Measurements from ENCODE around the gene CH25H.

The CH25H gene

DNA sequence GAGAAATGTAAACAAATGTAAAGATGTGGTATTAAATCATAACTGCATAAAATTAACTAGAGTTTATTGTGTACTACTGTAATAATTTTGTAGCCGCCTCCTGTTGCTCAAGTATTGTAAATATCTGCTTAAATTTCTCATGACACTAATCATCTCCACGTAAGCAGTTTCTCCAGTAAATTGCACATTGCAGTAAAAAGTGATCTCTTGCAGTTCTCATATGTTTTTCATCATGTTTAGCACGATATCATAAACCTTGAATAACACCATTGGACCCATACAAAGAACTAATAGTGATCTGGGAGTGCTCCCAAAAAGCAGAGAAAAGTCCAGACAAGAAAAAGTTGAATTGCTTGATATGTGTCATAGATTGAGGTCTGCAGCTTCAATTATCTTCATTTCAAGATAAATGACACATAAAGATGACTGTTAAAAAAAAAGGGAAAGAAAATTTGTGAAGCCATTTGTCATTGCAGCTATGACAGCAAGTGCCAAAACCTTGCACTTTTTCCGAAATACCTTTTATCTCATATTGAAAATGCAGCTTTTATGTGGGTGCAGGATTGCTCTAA is 29.2 kb upstream of the CH25H start:
- DNase-seq (ENCODE audit: low read depth, low spot score): no peak
- TF ChIP-seq, protein P1, sequence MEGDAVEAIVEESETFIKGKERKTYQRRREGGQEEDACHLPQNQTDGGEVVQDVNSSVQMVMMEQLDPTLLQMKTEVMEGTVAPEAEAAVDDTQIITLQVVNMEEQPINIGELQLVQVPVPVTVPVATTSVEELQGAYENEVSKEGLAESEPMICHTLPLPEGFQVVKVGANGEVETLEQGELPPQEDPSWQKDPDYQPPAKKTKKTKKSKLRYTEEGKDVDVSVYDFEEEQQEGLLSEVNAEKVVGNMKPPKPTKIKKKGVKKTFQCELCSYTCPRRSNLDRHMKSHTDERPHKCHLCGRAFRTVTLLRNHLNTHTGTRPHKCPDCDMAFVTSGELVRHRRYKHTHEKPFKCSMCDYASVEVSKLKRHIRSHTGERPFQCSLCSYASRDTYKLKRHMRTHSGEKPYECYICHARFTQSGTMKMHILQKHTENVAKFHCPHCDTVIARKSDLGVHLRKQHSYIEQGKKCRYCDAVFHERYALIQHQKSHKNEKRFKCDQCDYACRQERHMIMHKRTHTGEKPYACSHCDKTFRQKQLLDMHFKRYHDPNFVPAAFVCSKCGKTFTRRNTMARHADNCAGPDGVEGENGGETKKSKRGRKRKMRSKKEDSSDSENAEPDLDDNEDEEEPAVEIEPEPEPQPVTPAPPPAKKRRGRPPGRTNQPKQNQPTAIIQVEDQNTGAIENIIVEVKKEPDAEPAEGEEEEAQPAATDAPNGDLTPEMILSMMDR (IDR thresholded peaks at IDR 0.05; ENCODE audit: insufficient read depth, low read length, missing control alignments): no peak
- CTCF ChIA-PET: interaction anchor here (5.9 kb wide), 1 partner anchor 18 kb away, joined by 34 read pairs; no protein-coding TSS in a partner anchor
- H3K4me3 ChIP-seq (ENCODE audit: low read depth, low read length): no peak overlapping the region
- POLR2A ChIA-PET: no interaction called here

DNA sequence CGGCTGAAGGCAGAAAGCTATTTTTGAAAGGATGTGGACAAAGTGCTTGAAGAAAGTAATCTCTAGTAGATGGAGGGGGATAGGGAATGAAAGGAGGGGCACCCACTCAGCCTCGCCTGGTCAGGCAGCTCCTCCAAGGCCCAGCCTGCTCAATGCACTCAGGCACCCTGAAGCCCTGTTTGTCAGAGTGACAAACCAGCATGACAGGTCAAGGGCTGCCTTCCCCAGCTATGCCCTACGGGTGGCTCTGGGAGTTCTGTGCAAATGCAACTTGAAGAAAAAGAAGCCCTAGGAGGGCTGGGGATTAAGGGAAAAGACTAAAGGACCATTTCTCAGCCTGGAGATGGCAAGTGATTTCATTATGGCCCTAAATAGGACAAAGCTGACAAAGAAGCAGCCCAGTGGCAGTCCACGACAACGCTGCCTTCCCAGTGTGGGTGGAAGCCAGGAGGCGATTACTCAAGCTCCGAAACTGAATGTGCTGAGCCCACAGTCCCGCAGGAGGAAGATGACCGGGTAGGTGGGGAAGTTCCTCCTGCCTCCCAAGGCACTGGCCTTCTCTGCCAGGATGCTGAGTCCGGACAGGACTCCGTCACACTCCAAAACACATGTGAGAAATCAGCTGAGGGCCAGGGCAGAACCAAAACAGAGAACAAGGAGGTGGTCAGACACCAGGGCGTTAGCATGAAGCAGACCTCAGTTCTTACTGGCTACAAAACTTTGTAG is 28.1 kb upstream of the CH25H start:
- DNase-seq (ENCODE audit: low read depth, low spot score): no peak
- CTCF ChIA-PET: interaction anchor here (1.0 to 5.9 kb wide), 2 partner anchors 14 to 17 kb away, joined by 4 to 34 read pairs; no protein-coding TSS in a partner anchor
- no peak overlapping the region for H3K4me3 ChIP-seq (ENCODE audit: low read depth, low read length)
- TF ChIP-seq, protein P1 (IDR thresholded peaks at IDR 0.05; ENCODE audit: insufficient read depth, low read length, missing control alignments): no peak
- POLR2A ChIA-PET: no interaction called here

DNA sequence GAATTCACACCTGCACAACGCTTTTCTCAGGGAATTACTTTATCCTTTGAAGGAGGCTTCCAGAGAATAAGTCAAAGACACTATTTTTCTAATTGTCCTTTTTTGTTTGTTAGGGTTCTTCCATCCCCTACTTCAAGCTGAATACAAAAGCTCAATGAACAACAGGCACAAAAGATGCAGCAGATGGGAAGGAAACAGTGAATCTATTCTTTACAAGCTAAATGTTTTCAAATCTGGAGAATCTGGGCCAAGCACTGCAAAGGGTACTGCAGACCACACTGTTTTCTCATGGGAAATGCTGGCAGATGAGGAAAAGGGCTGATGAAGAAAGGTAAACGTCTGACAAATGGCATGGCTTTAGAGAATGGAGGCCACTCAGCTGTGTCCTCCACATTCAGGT is 25.9 kb upstream of the CH25H start:
- TF ChIP-seq, protein P1 (IDR thresholded peaks at IDR 0.05; ENCODE audit: insufficient read depth, low read length, missing control alignments): no peak
- DNase-seq (ENCODE audit: low read depth, low spot score): no peak
- ChIA-PET POLR2A (no interaction called here), CTCF (interaction anchor here (1.0 to 5.9 kb wide), 5 partner anchors 11 to 299 kb away, joined by 3 to 34 read pairs (median 3); no protein-coding TSS in a partner anchor)
- H3K4me3 ChIP-seq (ENCODE audit: low read depth, low read length): no peak overlapping the region

DNA sequence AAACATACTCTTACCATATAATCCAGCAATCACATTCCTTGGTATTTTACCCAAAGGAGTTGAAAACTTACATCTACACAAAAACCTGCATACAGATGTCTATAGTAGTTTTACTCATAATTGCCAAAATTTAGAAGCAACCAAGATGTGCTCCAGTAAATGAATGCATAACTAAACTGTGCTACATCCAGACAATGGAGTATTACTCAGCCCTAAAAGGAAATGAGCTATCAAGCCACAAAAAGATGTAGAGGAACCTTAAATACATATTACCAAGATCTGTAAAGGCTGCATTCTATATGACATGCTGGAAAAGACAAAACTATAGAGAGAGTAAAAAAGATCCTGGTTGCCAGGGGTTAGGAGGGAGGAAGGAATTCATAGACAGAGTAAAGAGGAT is 21.8 kb upstream of the CH25H start:
- POLR2A ChIA-PET: no interaction called here
- TF ChIP-seq, protein P1 (IDR thresholded peaks at IDR 0.05; ENCODE audit: insufficient read depth, low read length, missing control alignments): no peak
- CTCF ChIA-PET: interaction anchor here (1.6 to 5.4 kb wide), 2 partner anchors 10 to 199 kb away, joined by 3 to 47 read pairs; no protein-coding TSS in a partner anchor
- no peak for DNase-seq (ENCODE audit: low read depth, low spot score)
- H3K4me3 ChIP-seq (ENCODE audit: low read depth, low read length): no peak overlapping the region

DNA sequence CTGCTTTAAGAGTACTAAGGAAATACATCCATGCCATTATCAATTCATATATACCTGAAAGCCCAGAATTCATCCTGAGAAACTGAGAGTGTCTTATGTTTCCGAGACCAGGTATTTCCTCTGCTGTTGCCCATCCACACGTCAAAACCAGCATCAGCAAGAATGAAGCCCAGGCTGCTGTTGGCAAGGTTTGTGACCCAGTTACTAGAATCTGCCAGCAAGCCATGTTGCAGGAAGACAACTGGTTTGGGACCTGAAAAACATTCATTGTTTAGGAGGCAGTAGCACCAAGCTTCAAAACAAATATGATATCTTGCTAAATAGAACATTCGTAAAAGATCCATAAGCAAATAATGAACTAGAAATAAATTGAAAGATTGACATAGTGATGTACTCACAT is 21.0 kb upstream of the CH25H start:
- CTCF ChIA-PET: interaction anchor here (1.2 to 5.4 kb wide), 2 partner anchors 10 to 12 kb away, joined by 4 to 47 read pairs; no protein-coding TSS in a partner anchor
- TF ChIP-seq, protein P1 (IDR thresholded peaks at IDR 0.05; ENCODE audit: insufficient read depth, low read length, missing control alignments): no peak
- POLR2A ChIA-PET: no interaction called here

DNA sequence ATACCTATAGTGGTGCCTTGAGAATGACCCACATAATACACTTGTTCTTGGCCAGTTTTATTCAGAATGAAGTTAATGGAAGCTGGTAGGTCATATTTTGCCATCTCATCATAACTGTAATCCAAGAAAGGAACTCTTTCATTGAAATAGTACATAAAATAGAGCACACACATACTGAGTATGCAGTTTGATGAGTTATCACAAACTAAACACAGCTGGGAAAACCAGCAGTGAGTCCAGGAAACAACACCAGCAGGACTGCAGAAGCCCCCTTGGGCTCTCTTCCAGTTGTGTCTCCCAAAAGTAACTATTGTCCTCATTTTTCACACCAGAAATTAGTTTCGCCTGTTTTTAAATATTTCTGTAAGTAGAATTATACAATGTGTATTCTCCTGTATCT is 19.8 kb upstream of the CH25H start:
- ChIA-PET POLR2A (no interaction called here), CTCF (interaction anchor here (1.2 to 5.4 kb wide), 2 partner anchors 8 to 11 kb away, joined by 4 to 47 read pairs; no protein-coding TSS in a partner anchor)
- no peak overlapping the region for H3K4me3 ChIP-seq (ENCODE audit: low read depth, low read length)
- no peak for DNase-seq (ENCODE audit: low read depth, low spot score)
- TF ChIP-seq, protein P1 (IDR thresholded peaks at IDR 0.05; ENCODE audit: insufficient read depth, low read length, missing control alignments): no peak

More for the DNA sequence above, 21.0 kb upstream of the CH25H start:
- H3K4me3 ChIP-seq (ENCODE audit: low read depth, low read length): no peak overlapping the region
- DNase-seq (ENCODE audit: low read depth, low spot score): no peak

Measured in AG04449 (cell line).